H1 (cell line): Measurements from ENCODE around the gene CAMKMT. TPM values are rescaled to one million over a fixed set of nuclear protein-coding genes. Genes with fewer than 3 reads are reported as not detected.

Source experiments
- CHD2 ChIP-seq: IDR thresholded peaks from 2 replicates; pipeline ENCODE4 v1.6.1; 2012; ENCODE audit warnings: low read length, improper control_type of control experiment
- CHD7 ChIP-seq: fragments of 300-600 bp; sonication (generic); IDR thresholded peaks from 2 replicates; pipeline ENCODE4 v1.7.1; 2012; ENCODE audit warnings: low read length, moderate library complexity, mild to moderate bottlenecking, inconsistent platforms; ENCODE audit not compliant: insufficient replicate concordance
- SAP30 ChIP-seq: fragments of 300-600 bp; sonication (generic); IDR thresholded peaks from 2 replicates; pipeline ENCODE4 v1.7.1; 2012; ENCODE audit warnings: low read length, moderate library complexity, mild to moderate bottlenecking, inconsistent platforms; ENCODE audit not compliant: insufficient read depth, insufficient replicate concordance
- SP4 ChIP-seq: IDR thresholded peaks from 2 replicates; pipeline ENCODE4 v1.6.1; 2012; ENCODE audit warnings: low read length, inconsistent platforms
- polyA plus RNA-seq, 7 experiments: library from polyadenylated mRNA; depleted of rRNA in 3 of 7; stranded (reverse) in 5 of 7; unstranded in 2 of 7; fragments of >200 nt in 5 of 7; fragments of 200-250 nt in 2 of 7; gene quantifications; 1 replicate in 5 of 7; 2 replicates in 1 of 7; 4 replicates in 1 of 7; pipeline versions ENCODE4 v1.2.1 to v1.2.3, GENCODE V29; 2011 to 2013; ENCODE audit warnings: missing spikeins in 2 of 7, mixed read lengths in 2 of 7
- total RNA-seq: library from RNA; stranded (reverse); fragmentation: NEBNext Ultra II Directional; extraction: Animal tissue kit (Norgen Biotek cat#: 25700); gene quantifications from 2 replicates; pipeline ENCODE4 v1.2.1, GENCODE V29; 2021

CAMKMT gene
- total and polyA plus RNA-seq, 2 of the 8 experiments (the other 6 are each of a cell fraction or from before 2014, with no cell fraction given) = 14.7 to 22.4 TPM

GRCh38 chr2:44777036-44777435, 415.3 kb downstream of the CAMKMT start (continued):
- no peak for TF ChIP-seq CHD7
- no peak for TF ChIP-seq SAP30
- TF ChIP-seq SP4 = no peak
- no peak for TF ChIP-seq CHD2
